HG02610 (cell line): ENCODE data around the gene GRB10.
"Not testable (repeated sequence)": the region's sequence is repeated elsewhere in the genome, so short reads cannot be mapped to it uniquely, and the experiment has no call there.

Source experiments
- ATAC-seq: cut with Tn5 transposase; IDR thresholded peaks from one replicate; pipeline ENCODE4 v1.9.1; 2021; ENCODE audit warnings: mild to moderate bottlenecking, moderate library complexity; ENCODE audit not compliant: unreplicated experiment

GRB10 gene

GRCh38 chr7:50779427-50779826 lies 3.3 kb downstream of the GRB10 start:
- ATAC-seq = no peak

GRCh38 chr7:50778189-50778588 lies 4.5 kb downstream of the GRB10 start:
- no peak for ATAC-seq

GRCh38 chr7:50775836-50776235 lies 6.9 kb downstream of the GRB10 start:
- ATAC-seq = no peak

- no peak for ATAC-seq
Observed at GRCh38 chr7:50775231-50775630, 7.5 kb downstream of the GRB10 start.

GRCh38 chr7:50774319-50774718 lies 8.4 kb downstream of the GRB10 start:
- no peak for ATAC-seq

GRCh38 chr7:50773071-50773470 lies 9.6 kb downstream of the GRB10 start:
- ATAC-seq = not testable (repeated sequence)

GRCh38 chr7:50771120-50772002 lies 11.3 kb downstream of the GRB10 start:
- no peak for ATAC-seq

- no peak for ATAC-seq
Observed at GRCh38 chr7:50768485-50769474, 13.9 kb downstream of the GRB10 start.

GRCh38 chr7:50766849-50767207 lies 15.9 kb downstream of the GRB10 start:
- no peak for ATAC-seq

- ATAC-seq = no peak
Observed at GRCh38 chr7:50766106-50766848, 16.4 kb downstream of the GRB10 start.

GRCh38 chr7:50762337-50762736 lies 20.4 kb downstream of the GRB10 start:
- no peak for ATAC-seq

GRCh38 chr7:50761713-50762112 lies 21.0 kb downstream of the GRB10 start:
- ATAC-seq = no peak

GRCh38 chr7:50757703-50758390 lies 24.8 kb downstream of the GRB10 start:
- no peak for ATAC-seq

- ATAC-seq = no peak
Observed at GRCh38 chr7:50756180-50756579, 26.5 kb downstream of the GRB10 start.

- no peak for ATAC-seq
Observed at GRCh38 chr7:50754684-50755083, 28.0 kb downstream of the GRB10 start.

- ATAC-seq = no peak
Observed at GRCh38 chr7:50754241-50754640, 28.5 kb downstream of the GRB10 start.

- ATAC-seq = no peak
Observed at GRCh38 chr7:50752422-50752821, 30.3 kb downstream of the GRB10 start.

- ATAC-seq = no peak
Observed at GRCh38 chr7:50751146-50751545, 31.6 kb downstream of the GRB10 start.

- no peak for ATAC-seq
Observed at GRCh38 chr7:50749896-50750295, 32.8 kb downstream of the GRB10 start.

GRCh38 chr7:50748472-50748871 lies 34.2 kb downstream of the GRB10 start:
- no peak for ATAC-seq
